A673 (cell line): Measurements from ENCODE around the gene TMEM229B. TPM values are rescaled to one million over a fixed set of nuclear protein-coding genes. Genes with fewer than 3 reads are reported as not detected.

Experiments used
- BruUV-seq: library from RNA; stranded (reverse); fragments of 400-500 nt; replicated peaks from 2 replicates; lab custom pipeline; 2021; lab: Mats Ljungman, UMichigan
- CTCF ChIA-PET: fragments of 300-600 bp; sonication (Branson Sonifier 250); formaldehyde crosslinking; loops from one replicate; lab custom pipeline; 2022; ENCODE audit warnings: antibody characterized with exemption; lab: Charles Lee
- POLR2A ChIA-PET: fragments of 300-600 bp; sonication (Branson Sonifier 250); formaldehyde crosslinking; loops from one replicate; lab custom pipeline; 2022; ENCODE audit warnings: antibody characterized with exemption; ENCODE audit not compliant: low non-redundant PET; lab: Charles Lee
- DNase-seq: peaks from one replicate; pipeline ENCODE4 v3.0.0-alpha.2; 2015; ENCODE audit warnings: low spot score
- H3K27ac ChIP-seq: fragments of 200-600 bp; sonication (generic); 2 replicates; pipeline ENCODE4 v1.5.1; 2016; ENCODE audit warnings: mixed run types, low read depth, mild to moderate bottlenecking, mixed read lengths, antibody characterized with exemption, low read length; ENCODE audit not compliant: poor library complexity, severe bottlenecking
- H3K27me3 ChIP-seq: fragments of 200-600 bp; sonication (generic); replicated peaks from 2 replicates; pipeline ENCODE4 v1.6.1; 2017; ENCODE audit warnings: mixed run types, low read depth, mild to moderate bottlenecking, mixed read lengths, antibody characterized with exemption, low read length; ENCODE audit not compliant: insufficient read depth, poor library complexity
- H3K36me3 ChIP-seq: fragments of 200-600 bp; sonication (generic); 2 replicates; pipeline ENCODE4 v1.6.1; 2016; ENCODE audit warnings: mixed run types, mild to moderate bottlenecking, mixed read lengths, antibody characterized with exemption, low read length; ENCODE audit not compliant: insufficient read depth, poor library complexity, severe bottlenecking
- H3K4me1 ChIP-seq: fragments of 200-600 bp; sonication (generic); 2 replicates; pipeline ENCODE4 v1.6.1; 2017; ENCODE audit warnings: mixed run types, mild to moderate bottlenecking, mixed read lengths, antibody characterized with exemption, low read length; ENCODE audit not compliant: insufficient read depth, poor library complexity, severe bottlenecking
- H3K4me3 ChIP-seq: fragments of 200-600 bp; sonication (generic); 2 replicates; pipeline ENCODE4 v1.5.1; 2016; ENCODE audit warnings: low read depth, mixed run types, mild to moderate bottlenecking, mixed read lengths, low read length; ENCODE audit not compliant: poor library complexity, severe bottlenecking
- H3K9me3 ChIP-seq: fragments of 200-600 bp; sonication (generic); 2 replicates; pipeline ENCODE4 v1.6.1; 2016; ENCODE audit warnings: mixed run types, low read depth, mild to moderate bottlenecking, mixed read lengths, antibody characterized with exemption, low read length; ENCODE audit not compliant: poor library complexity, severe bottlenecking
- EZH2 ChIP-seq: fragments of 200-600 bp; sonication (generic); IDR thresholded peaks from 2 replicates; pipeline ENCODE4 v1.6.1; 2017; ENCODE audit warnings: borderline replicate concordance, low read depth, mild to moderate bottlenecking, mixed read lengths, antibody characterized with exemption, low read length; ENCODE audit not compliant: poor library complexity, severe bottlenecking
- intact Hi-C: fragments of 100-400 bp; cut with micrococcal nuclease; formaldehyde crosslinking; loops from one replicate; pipeline ENCODE4 v1.10.0; 2022; ENCODE audit not compliant: unreplicated experiment
- total RNA-seq: library from RNA; stranded (reverse); gene quantifications from 2 replicates; pipeline ENCODE4 v1.2.3, GENCODE V29; 2021
- TF ChIP-seq, protein P1 (sequence below): fragments of 300-800, 200-600 bp; sonication (generic); conservative IDR thresholded peaks from 2 replicates; pipeline ENCODE4 v1.5.1; 2017; ENCODE audit warnings: low read depth, mild to moderate bottlenecking, antibody characterized with exemption, low read length, moderate library complexity, mixed read lengths

The TMEM229B gene
- total RNA-seq, 1 experiment from 2014 or later = not detected

DNA sequence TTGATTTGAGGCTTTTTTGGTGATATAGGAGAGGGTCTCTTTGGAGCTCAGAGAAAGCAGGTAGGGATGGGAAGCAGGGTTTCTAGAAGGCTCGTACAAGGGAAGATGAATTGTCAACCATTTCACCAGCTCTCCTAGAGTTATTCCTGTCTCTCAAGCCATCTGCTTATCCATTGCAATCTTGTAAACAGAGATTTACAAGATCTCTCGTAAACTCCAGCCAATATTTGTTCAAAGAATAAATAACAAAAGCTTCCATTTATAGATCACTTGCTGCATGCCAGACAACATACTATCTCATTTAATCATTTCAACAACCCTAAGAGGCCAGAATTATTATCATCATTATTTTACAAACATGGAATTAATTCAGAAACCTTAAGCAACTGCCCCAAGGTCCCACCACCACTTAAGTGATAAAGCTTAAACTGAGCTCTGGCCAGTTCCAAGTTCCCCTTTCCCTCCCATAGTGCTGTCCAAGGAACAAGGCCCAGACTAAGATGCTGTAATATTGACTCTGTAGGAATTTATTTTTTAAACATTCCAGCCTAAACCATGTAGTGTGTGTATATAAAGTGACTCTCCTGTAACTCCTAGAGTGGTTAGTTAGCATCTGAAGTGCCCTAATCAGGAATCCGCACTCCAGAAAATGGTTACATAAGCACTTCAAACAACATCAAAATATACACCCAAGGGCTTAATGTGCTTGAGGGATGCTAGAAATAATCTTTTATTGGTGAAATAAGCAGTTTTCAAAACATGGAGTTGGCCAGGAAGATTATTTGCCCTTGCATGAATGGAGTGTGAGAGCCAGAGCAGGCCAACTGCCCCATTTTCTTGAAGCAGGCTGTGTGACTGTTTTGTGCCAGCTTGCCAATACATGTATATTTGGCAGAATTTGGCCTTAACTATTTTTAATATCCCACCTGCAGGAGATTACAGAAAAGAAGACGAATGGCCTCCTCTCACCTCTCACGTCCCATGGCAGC is 41.7 kb upstream of the TMEM229B start:
- TF ChIP-seq EZH2 = no peak
- TF ChIP-seq, protein P1, sequence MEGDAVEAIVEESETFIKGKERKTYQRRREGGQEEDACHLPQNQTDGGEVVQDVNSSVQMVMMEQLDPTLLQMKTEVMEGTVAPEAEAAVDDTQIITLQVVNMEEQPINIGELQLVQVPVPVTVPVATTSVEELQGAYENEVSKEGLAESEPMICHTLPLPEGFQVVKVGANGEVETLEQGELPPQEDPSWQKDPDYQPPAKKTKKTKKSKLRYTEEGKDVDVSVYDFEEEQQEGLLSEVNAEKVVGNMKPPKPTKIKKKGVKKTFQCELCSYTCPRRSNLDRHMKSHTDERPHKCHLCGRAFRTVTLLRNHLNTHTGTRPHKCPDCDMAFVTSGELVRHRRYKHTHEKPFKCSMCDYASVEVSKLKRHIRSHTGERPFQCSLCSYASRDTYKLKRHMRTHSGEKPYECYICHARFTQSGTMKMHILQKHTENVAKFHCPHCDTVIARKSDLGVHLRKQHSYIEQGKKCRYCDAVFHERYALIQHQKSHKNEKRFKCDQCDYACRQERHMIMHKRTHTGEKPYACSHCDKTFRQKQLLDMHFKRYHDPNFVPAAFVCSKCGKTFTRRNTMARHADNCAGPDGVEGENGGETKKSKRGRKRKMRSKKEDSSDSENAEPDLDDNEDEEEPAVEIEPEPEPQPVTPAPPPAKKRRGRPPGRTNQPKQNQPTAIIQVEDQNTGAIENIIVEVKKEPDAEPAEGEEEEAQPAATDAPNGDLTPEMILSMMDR = no peak
- no peak overlapping the region for H3K4me3 ChIP-seq
- POLR2A ChIA-PET = no interaction called here

DNA sequence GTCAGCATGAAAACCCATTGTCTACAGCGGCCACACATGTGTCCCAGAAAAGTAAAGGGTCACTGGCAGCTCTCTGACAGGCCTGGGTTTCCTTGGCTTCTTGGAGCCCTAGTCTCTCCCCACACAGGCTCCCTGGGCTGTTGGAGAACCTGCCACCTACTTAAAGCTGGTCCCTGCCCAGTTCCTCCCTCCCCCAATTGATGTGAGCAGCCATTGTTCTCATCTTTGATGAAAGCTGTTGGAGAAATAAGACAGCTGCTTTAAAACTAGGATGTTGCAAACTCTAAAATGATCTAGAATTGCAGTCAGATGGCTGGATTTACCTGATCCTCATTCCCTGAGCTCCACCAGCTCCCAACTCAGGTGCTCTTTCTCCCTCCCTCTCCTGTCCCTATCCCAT is 39.8 kb upstream of the TMEM229B start:
- Histone ChIP-seq H3K4me1 (peaks cover 5% of the 10 kb centered on the region), H3K4me3 (no peak overlapping the region)
- BruUV-seq = no TSS peak

More for the DNA sequence above, 41.7 kb upstream of the TMEM229B start:
- intact Hi-C loops = loop anchor here (10.0 kb wide), 1 partner anchor 175 kb away; the partner anchor contains the start of gene RDH12
- Histone ChIP-seq H3K27me3 (peaks cover 6% of the 10 kb centered on the region), H3K9me3 (no peaks in the 10 kb centered on the region), H3K27ac (no peak overlapping the region), H3K4me1 (no peaks in the 10 kb centered on the region), H3K36me3 (no peaks in the 10 kb centered on the region)
- CTCF ChIA-PET = no interaction called here
- BruUV-seq = no TSS peak
- no peak for DNase-seq

DNA sequence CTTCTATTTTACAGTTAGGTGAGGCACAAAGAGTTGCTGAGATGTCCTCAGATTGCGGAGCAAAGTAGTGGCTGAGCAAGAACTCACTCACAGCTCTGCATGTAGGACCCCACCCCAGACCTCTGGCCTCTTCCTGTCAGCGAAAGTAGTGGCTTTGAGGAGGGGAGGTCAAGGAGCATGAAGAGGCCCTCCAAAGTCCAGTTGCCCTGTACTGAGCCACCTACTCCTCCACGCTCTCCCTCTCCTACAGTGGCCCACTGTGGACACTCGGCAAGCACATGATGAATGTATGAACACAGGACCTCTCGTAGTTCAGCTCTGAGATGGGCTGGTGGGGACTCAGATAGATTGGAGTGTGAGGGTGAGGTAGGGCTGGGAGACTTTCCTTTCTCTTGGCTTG is 39.2 kb upstream of the TMEM229B start:
- intact Hi-C loops = loop anchor here (2.0 to 10.0 kb wide), 2 partner anchors 139 to 177 kb away; partner anchors contain the start of gene RDH12
- POLR2A ChIA-PET = no interaction called here

More for the DNA sequence above, 39.8 kb upstream of the TMEM229B start:
- POLR2A ChIA-PET = no interaction called here
- Histone ChIP-seq H3K9me3 (no peaks in the 10 kb centered on the region), H3K27ac (no peak overlapping the region), H3K36me3 (no peaks in the 10 kb centered on the region), H3K27me3 (peaks cover 6% of the 10 kb centered on the region)
- TF ChIP-seq, protein P1 = no peak
- no peak for TF ChIP-seq EZH2
- no peak for DNase-seq
- CTCF ChIA-PET = interaction anchor here (0.7 kb wide), 1 partner anchor 102 kb away, joined by 3 read pairs; no protein-coding TSS in a partner anchor
- intact Hi-C loops = loop anchor here (10.0 kb wide), 1 partner anchor 177 kb away; the partner anchor contains the start of gene RDH12

More for the DNA sequence above, 39.2 kb upstream of the TMEM229B start:
- no peak overlapping the region for H3K4me3 ChIP-seq
- peaks cover 5% of the 10 kb centered on the region for H3K4me1 ChIP-seq
- H3K36me3 ChIP-seq = no peaks in the 10 kb centered on the region
- no TSS peak for BruUV-seq
- H3K9me3 ChIP-seq = no peaks in the 10 kb centered on the region
- TF ChIP-seq EZH2 = no peak
- TF ChIP-seq, protein P1 = no peak
- no peak for DNase-seq
- CTCF ChIA-PET = interaction anchor here (0.6 to 1.6 kb wide), 5 partner anchors 19 to 166 kb away, joined by 3 to 13 read pairs (median 11); no protein-coding TSS in a partner anchor
- H3K27ac ChIP-seq = no peak overlapping the region
- H3K27me3 ChIP-seq = peaks cover 6% of the 10 kb centered on the region
